IPS-11a (cell line): Measurements from ENCODE around the gene PRAME.
"Not testable (repeated sequence)": the region's sequence is repeated elsewhere in the genome, so short reads cannot be mapped to it uniquely, and the experiment has no call there.

ENCODE experiments used
- H3K4me3 ChIP-seq: one replicate; pipeline ENCODE4 v1.5.1; 2013; ENCODE audit warnings: low read depth, low read length, control low read depth

Gene PRAME

GRCh38 chr22:22558972-22559603 is at the start of gene PRAME:
Gene PRAME, minus strand, starts transcription at chr22:22559265. Its CDS starts 2,433 bp downstream, at chr22:22556832.
- no peak within 1 kb of the TSS for H3K4me3 ChIP-seq

- H3K4me3 ChIP-seq, result not testable (repeated sequence)
Observed at GRCh38 chr22:22608022-22608421, 49.0 kb upstream of the PRAME start.

GRCh38 chr22:22605074-22605404 is 46.0 kb upstream of the PRAME start:
- H3K4me3 ChIP-seq, result no peak overlapping the region

- no peak overlapping the region for H3K4me3 ChIP-seq
Observed at GRCh38 chr22:22604326-22605073, 45.4 kb upstream of the PRAME start.

- no peak overlapping the region for H3K4me3 ChIP-seq
Observed at GRCh38 chr22:22603470-22603947, 44.4 kb upstream of the PRAME start.

- no peak overlapping the region for H3K4me3 ChIP-seq
Observed at GRCh38 chr22:22600531-22601261, 41.6 kb upstream of the PRAME start.

- no peak overlapping the region for H3K4me3 ChIP-seq
Observed at GRCh38 chr22:22599248-22599647, 40.2 kb upstream of the PRAME start.

GRCh38 chr22:22598144-22598543 is 39.1 kb upstream of the PRAME start:
- no peak overlapping the region for H3K4me3 ChIP-seq

GRCh38 chr22:22595001-22595835 is 36.2 kb upstream of the PRAME start:
- no peak overlapping the region for H3K4me3 ChIP-seq

- no peak overlapping the region for H3K4me3 ChIP-seq
Observed at GRCh38 chr22:22593964-22594656, 35.0 kb upstream of the PRAME start.

GRCh38 chr22:22593250-22593649 is 34.2 kb upstream of the PRAME start:
- H3K4me3 ChIP-seq, result no peak overlapping the region

GRCh38 chr22:22591348-22592299 is 32.6 kb upstream of the PRAME start:
- H3K4me3 ChIP-seq, result no peak overlapping the region

GRCh38 chr22:22590136-22590891 is 31.2 kb upstream of the PRAME start:
- H3K4me3 ChIP-seq, result no peak overlapping the region

GRCh38 chr22:22588485-22589164 is 29.6 kb upstream of the PRAME start:
- H3K4me3 ChIP-seq, result no peak overlapping the region

GRCh38 chr22:22587577-22588188 is 28.6 kb upstream of the PRAME start:
- no peak overlapping the region for H3K4me3 ChIP-seq

GRCh38 chr22:22584722-22585121 is 25.7 kb upstream of the PRAME start:
- no peak overlapping the region for H3K4me3 ChIP-seq

- H3K4me3 ChIP-seq, result no peak overlapping the region
Observed at GRCh38 chr22:22583030-22583429, 24.0 kb upstream of the PRAME start.

- H3K4me3 ChIP-seq, result not testable (repeated sequence)
Observed at GRCh38 chr22:22581524-22581923, 22.5 kb upstream of the PRAME start.
